Activated CD8-positive, alpha-beta memory T cell treated with anti-CD3 and anti-CD28 coated beads for 24 hours (primary cell): ENCODE results near the gene NCOA7.
A peak's percentile ranks its signal among the peaks of the same experiment; 100 is the strongest.
"Not testable (repeated sequence)": the region's sequence is repeated elsewhere in the genome, so short reads cannot be mapped to it uniquely, and the experiment has no call there.

ENCODE experiments used
- DNase-seq: peaks from one replicate; pipeline ENCODE4 v3.0.0-alpha.2; 2020

Gene NCOA7

DNA sequence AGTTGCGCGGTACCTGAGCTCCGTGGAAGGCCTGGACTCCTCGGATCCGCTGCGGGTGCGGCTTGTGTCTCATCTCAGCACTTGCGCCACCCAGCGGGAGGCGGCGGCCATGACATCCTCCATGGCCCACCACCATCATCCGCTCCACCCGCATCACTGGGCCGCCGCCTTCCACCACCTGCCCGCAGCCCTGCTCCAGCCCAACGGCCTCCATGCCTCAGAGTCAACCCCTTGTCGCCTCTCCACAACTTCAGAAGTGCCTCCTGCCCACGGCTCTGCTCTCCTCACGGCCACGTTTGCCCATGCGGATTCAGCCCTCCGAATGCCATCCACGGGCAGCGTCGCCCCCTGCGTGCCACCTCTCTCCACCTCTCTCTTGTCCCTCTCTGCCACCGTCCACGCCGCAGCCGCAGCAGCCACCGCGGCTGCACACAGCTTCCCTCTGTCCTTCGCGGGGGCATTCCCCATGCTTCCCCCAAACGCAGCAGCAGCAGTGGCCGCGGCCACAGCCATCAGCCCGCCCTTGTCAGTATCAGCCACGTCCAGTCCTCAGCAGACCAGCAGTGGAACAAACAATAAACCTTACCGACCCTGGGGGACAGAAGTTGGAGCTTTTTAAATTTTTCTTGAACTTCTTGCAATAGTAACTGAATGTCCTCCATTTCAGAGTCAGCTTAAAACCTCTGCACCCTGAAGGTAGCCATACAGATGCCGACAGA lies 31.4 kb upstream of the NCOA7 start:
- DNase-seq = no peak

DNA sequence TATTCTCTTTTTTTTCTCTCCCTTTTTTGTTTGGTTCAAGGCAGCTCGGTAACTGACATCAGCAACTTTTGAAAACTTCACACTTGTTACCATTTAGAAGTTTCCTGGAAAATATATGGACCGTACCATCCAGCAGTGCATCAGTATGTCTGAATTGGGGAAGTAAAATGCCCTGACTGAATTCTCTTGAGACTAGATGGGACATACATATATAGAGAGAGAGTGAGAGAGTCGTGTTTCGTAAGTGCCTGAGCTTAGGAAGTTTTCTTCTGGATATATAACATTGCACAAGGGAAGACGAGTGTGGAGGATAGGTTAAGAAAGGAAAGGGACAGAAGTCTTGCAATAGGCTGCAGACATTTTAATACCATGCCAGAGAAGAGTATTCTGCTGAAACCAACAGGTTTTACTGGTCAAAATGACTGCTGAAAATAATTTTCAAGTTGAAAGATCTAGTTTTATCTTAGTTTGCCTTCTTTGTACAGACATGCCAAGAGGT lies 30.8 kb upstream of the NCOA7 start:
- DNase-seq = no peak

DNA sequence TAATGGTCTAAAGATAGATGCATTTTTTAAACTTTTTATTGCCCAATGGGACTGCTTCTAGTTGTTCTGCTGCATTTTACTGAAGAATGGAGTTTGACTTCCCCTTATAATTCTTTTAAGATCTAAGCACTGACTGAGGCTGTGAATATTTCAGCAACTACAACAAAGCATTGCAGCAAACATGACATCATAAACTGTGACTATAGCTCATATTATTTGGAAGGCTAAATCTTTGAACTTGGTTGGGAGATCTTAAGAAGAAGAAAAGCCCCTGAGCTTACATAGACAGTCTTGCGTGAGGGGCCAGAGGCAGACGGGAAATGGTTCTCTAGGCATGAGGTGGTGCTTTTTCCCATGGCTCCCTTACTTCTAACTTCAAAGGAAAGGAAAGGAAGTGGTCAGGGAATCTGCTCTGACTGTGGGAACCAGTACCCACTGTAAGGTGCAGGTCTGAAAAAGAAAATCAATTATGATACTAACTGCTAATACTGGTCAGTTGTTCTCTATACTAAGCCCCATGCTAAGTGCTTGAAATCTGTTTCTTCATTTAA lies 26.6 kb upstream of the NCOA7 start:
- DNase-seq = no peak

DNA sequence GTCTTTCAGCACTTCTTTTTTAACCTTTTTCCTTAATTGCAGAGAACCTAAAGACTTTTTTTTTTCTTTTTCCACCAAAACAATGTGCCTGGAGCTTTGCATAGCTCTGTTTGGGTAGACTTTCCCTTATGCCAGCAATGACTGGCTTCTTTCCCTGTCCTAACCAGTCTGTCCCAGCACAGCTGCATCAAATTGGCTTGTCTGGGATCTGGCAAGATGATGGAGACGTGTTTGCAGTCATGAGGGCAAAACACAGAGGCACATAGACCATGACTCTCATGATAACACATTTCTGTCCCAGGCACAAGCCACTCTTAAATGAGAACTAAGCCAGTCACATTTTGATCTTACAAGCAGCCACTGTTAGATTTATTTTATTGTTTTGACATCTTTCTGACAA lies 24.8 kb upstream of the NCOA7 start:
- no peak for DNase-seq

DNA sequence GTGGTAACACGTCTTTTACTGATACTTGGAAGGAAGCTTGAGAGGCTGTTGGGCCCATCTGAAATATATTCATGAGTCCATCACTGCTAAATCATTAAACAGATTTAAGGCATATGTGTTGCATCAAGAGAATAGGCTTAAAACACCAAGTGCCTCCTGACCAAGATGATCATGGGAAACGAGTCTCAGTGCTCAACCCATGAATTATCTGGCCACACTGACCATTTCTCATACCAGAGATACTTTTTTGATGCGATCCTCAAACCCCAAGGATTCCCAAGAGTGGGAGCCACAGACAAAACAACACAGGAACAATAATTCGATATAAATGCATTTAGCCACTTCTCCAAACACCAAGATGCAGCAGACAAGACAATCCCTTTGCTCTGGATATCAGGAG lies 24.1 kb upstream of the NCOA7 start:
- DNase-seq = no peak

DNA sequence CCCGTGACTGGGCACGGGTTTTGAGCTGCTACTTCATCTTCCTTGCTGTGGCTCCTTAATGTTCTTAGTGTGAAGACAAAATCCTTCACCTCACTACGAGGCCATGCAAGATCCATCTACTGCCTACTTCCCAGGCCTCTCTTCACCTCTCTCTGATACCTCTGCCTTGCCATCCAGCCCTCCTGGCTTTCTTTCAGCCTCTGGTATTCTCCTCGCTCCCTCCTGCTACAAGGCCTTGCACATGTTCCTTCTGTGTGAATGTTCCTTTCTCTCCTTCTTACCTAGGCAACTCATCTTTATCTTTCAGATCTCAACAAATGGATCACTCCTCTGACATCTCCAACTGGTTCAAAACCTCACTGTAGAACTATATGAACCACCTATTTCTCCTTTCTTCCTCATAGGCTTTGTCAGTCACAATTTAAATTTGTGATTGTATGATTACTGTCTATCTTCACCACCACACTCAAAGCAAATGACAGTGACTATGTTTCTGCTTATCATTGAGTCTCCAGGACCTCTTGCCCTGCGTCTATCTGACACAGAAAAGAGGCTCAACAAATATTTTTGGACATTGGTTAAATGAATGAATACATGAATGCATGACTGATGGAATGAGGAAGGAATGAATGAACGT lies 21.5 kb upstream of the NCOA7 start:
- no peak for DNase-seq

DNA sequence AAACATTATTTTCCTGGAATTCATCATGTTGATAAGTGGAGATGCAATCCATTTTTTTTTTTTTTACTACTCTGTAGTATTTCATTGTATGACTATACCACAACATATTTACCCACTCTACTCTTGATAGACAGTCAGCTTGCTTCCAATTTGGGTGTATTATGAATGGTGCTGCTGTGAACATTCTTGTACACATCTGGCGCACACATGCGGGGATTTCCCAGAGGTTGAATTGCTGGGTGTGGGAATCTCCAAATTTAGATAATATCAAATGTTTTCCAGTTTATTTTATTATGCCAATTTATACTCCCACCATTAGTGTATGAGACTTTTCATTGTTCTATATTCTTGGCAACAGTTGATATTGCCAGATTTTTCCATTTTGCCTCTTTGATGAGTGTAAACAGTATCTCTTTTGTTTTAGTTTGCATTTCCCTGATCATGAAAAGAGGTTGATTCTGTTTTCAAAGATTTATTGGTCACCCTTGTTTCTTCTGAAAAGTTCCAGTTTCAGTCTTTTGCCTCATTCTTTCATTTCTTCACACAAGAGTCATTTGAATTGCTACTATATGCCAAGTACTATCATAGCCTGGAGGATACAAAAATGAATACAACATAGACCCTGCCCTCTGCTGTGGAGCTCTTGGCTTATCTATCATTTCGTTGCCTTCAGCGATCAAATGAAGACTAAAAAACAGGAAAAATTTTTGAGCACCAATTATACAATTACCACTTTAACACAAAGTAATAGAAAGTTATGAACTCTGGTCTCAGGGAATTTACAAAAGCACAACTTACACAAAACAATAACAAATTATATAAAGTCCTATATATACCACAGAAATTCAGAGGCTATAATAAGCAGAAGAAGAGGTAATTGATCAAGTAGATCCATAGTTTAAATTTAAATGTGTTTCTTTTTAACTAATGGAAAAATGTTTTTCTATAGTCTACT lies 17.1 kb upstream of the NCOA7 start:
- no peak for DNase-seq

DNA sequence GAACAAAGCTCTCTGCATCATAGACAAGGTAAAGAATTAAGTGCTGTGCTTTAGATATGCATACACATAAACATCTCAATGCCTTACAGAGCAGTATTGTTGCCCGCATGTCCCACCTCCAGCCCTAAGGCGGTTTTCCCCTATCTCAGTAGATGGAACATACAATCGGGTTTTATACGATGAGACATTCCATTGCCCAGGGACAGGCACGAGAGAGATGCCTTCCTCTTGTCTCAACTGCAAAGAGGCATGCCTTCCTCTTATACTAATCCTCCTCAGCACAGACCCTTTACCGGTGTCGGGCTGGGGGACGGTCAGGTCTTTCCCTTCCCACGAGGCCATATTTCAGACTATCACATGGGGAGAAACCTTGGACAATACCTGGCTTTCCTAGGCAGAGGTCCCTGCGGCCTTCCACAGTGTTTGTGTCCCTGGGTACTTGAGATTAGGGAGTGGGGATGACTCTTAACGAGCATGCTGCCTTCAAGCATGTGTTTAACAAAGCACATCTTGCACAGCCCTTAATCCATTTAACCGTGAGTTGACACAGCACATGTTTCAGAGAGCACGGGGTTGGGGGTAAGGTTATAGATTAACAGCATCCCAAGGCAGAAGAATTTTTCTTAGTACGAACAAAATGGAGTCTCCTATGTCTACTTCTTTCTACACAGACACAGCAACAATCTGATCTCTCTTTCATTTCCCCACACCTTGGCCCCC lies 14.5 kb upstream of the NCOA7 start:
- not testable (repeated sequence) for DNase-seq

DNA sequence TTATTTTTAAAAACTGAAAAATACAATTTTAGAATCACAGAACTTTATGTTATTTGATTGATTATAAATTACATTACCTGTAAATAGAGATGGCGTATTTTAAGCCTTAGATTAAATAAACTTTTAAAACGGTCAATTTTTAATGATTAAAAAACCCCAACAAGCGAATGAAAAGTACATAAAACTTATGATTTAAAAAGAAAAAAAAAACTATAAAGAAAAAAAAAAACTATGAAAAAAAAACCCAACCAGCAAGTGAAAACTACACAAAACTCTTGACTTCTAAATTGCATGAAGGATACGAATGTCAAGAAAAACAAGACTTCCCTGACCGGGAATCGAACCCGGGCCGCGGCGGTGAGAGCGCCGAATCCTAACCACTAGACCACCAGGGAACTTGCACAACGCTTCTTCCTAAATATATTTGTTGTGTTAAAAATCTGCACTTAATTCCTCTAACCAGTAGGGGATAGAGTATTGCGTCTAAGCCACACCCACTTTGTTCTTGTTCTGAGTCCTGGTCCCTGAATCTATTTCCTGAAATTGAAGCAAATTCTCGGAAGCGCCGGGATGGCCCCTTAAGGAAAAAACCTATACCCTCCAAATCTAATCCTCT lies 10.7 kb upstream of the NCOA7 start:
- peak; percentile 98 for DNase-seq

DNA sequence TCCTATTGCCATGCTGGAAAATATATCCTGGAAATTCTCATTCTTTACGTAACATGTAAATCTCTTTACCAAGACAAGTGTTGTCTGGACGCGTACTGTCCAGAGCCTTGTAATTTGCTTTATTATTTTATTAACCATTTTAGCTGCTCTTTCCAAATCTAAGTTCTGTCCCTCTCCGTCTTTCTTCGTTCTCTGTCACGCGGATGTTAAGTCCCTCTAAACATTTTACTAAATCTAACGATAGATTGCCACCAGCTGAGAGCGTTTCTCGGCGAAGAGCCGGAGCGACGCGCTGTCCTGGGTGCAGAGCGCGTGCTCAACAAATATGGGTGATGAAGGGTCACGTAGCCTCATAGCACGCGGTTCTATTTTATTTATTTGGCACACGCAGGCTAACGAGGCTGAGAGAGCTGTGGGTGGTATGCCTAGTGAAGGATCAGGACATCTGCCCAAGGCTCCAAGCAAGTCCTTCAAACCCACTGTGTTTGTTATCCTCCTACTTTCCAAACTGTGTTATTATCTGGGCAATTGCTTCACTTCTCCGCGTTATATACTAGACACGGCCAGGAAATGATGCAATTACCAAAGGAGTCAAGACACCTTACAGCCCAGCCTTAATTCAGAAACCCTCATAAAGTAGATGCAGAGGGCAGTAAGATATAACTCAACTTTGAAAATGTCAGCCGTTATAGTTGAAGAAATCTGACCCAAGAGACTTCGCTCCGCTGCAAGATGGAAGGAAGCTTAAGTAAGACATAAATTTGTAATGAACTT lies 10.0 kb upstream of the NCOA7 start:
- DNase-seq = peak; percentile 87

DNA sequence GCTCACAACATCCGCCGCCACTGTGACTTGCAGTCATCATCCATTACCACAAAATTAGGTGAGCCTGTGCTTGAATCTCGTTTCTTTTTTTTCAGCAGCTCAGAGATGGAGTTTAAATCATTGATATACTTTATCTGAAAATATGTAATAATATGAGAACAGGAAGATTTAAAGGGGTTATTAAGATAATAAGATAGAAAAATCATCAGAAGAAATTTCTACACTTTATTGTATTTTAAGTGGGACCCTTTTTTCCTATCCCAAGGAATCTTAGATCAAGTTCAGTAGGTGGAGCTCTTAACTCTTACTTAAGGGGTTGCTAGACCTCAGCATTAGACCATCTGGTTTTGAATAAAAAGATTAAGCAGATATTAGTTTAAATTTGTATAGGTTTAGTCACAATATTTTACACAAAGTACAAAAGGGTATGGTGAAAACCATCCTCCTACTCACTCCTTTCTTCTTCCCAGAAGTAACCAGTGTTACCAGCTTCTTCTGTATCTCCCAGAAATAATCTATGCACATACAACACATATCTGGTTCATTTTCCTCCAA lies 9.4 kb upstream of the NCOA7 start:
- no peak for DNase-seq

DNA sequence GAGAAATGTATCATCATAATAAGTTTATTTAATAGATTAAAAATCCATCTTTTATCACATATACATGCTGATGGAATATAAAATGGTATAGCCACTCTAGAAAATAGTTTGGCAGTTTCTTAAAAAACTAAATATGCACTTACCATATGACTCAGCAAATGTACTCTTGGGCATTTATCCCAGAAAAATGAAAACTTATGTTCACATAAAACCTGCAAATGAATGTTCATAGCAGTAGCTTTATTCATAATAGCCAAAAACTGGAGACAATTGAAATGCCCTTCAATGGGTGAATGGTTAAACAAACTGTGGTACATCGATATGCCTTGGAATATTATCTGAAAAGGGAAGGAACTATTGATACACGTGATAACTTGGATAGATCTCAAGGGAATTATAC lies 6.4 kb upstream of the NCOA7 start:
- DNase-seq = no peak

DNA sequence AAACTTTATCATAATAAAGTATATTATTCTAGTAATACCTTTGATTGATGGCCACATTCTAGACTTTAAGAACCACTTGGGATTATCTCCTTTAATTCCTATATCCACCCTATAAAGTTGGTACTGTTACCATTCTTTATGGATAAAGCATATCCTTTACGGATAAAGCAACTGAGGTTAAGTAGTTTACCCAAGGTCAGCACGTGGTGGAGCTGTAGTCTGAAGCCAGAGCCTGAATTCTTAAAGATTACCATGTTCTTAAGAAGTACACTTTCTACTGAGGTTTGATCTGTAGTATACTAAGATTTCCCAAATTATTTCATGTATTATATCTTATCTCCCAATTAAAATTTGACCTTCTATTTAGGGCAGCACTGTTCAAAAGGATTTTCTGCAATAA lies 3.0 kb upstream of the NCOA7 start:
- no peak for DNase-seq

DNA sequence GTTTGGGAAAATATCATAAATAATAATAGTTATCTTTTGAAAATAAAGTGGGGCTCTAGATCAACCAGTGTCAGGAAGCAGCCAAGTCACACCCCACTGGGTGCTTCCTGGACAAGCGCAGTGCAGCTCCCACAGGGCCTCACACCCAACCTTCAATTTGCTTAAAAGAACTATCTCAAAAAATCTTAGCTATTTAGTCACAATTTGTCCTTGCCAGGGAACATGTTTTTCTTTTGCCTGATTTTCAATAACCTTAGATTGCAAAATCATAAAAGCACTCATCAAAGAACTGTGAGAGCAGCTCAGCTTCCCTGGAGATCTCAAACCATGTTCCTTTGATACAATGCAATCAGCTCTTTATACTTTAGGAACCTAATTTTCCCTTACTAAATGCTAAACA lies 1.6 kb upstream of the NCOA7 start:
- no peak for DNase-seq

DNA sequence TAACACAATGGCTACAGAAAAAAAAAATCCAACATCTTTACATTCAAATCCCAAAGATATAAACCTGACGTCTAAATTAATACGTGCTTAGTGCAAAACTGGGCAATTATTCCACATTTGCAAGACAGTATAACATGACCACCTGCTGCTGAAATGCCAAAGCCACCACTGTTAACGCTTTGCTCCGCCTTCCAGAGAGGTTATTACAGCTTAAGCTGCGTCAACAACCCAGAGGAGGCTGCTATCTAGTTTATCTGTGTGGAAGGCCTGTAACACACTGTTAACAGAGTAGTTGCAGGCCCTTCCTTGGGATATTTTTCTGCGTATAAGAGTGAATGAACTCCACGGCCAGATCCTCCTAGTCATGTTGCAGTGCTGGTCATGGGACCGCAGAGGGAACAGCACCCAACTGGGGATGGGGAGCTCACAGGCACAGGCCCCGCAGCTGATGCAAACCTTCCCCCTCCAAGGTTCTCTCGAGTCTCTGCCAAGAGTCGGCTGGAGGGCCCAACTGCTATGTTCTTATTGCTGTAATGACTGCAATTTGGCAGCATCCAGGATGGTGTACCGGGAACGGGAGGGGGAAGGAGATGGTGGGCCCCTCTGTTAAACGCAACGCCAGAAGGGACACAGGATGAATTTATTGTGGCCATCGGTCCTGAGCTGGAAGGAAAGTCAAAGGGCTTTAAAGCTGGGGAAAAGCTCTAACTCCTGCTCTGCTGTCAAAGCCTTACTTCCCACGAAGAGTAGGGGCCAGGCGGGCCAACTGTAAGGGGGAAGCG lies 993 bp upstream of the NCOA7 start:
- DNase-seq = peak; percentile 83

DNA sequence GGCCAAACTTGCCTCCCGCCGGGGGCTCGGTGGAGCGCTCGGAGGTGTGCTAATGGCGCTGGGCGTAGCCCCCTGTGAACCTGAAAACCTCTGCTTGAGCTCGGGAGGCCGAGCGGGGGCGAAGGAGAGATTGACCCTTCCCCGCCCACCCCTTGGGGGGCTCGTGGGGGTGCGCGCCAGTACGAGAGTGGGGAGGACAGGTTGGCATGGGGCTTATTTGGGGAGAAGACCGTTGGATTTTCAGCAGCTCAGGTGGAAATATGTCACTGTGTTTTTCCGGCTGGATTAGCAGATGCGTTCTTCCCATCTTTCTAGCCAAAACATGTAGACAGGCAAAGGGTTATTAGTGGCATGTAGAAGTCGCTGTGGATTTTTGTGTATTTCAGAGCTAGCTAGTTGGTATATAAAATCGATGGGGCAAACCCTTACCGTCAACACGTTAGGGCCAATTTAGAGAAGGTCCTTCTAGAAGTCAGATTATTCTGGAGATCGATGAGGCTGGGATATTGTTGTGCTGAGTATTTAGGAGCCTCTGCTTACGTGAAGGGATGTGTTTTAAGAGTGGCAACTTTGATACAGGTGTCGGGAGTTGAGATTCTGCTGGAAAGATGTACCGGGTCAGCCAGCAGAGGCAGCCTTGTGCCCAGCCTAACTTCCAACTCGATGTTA lies 525 bp downstream of the NCOA7 start:
- DNase-seq = peak; percentile 64

DNA sequence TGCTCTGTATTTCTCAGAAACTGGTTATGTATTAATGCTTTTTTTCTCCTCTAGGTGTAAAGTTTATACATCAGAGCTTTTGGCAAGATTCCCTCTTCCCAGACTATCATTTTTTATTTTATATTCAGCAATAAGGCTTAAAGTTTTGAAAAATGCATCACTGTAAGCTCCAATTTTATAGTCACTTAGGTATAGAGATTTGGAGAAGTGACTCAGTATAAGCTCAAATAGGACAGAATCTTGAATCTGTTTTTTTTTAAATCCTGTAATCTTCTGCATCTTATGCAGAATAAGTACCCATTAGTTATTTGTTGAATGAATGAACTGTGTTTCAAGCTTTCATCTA lies 1.0 kb downstream of the NCOA7 start:
- DNase-seq = no peak

DNA sequence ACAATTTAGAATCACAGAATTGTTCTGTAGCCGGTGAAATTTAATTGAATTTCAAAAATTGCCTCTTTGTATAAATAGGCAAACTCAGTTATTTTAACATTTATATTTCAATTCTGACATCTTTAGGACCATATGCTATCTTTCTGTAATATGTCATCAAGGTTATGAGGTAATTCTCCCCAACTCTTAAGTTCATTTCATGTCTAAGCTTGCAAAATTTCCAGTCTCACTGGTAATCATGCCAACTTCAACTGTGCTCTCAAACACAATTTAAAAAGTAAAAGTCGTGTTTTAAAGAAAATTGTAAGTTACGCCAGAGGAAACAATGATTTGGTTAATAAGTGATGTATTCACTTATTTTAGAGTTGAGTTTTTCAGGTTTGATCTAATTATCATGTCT lies 1.4 kb downstream of the NCOA7 start:
- DNase-seq = no peak

DNA sequence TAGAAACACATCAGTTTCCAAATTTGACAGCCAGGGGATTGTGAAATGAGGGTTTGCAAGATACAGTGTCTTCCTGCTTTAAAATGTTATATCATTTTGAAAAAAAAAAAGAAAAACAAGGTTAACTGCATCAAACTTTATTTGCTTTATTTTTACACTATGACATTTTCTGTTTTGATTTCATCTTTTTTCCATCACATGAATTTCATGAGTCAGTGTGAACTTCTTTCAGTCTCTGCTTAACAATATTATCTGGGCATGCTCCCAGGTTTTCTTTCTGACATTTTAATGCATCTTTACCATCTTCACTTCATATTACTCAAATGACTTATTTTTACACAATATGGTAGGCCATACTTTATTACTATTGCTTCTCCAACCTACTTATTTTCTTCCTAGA lies 1.9 kb downstream of the NCOA7 start:
- no peak for DNase-seq

DNA sequence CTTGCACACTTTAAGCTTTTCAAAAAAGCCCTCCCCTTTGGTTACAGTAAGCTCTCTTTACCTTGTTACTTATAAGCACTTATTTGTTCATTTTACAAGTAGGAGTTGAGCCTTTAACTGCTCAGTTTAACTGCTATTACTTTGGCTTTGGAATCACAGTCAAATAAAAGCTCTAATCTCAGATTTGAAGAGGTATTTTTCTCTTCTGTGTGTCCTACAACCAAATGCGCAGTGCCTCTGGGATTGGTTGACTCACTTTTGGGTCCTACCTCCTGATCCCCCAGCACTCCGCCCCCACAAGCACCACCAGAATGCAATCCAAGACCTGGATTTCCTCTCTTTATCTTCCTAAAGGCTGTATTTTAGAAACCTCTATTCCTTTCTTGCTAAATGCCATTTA lies 2.5 kb downstream of the NCOA7 start:
- no peak for DNase-seq
